Esophagus muscularis mucosa (tissue), 3 donors: Measurements from ENCODE around the gene SOBP.

ENCODE experiments used
- CTCF ChIP-seq, 3 experiments: fragments of 200-600 bp in 2 of 3; fragments of 450-650 bp in 1 of 3; sonication (generic) in 2 of 3; IDR thresholded peaks; one replicate each; pipeline ENCODE4 v1.5.1; 2017 to 2019; ENCODE audit warnings: antibody characterized with exemption in 3 of 3, mild to moderate bottlenecking in 2 of 3, moderate library complexity in 1 of 3
- POLR2A ChIP-seq: fragments of 450-650 bp; IDR thresholded peaks from one replicate; pipeline ENCODE4 v1.6.1; 2017; ENCODE audit warnings: antibody characterized with exemption, moderate library complexity, mild to moderate bottlenecking, low read depth

DNA sequence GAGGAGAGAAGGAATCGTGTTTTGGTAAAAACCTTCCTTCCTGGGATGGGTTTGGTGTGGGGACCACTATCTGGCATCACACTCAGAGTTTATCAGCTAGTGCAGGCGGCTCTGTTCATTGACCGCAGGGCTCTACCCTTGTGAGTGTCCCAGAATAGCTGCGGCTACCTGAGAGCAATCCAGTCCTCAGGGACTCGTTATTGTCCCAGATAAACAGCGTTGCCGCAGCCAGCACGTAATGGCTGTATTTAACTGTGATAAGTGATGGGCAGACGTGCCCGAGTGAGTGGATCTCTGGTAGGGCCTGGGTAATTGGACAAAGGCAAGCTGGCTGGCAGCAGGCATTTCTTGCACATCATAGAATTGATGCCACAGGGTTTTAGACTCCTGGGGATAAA lies 163.3 kb downstream of the SOBP start:
- no peak for TF ChIP-seq CTCF (IDR thresholded peaks at IDR 0.05)
- TF ChIP-seq POLR2A: no peak
